ENCODE data around the gene PRR14. TPM values are rescaled to one million over a fixed set of nuclear protein-coding genes. Genes with fewer than 3 reads are reported as not detected.

The PRR14 gene
- total and polyA plus RNA-seq, 4 donors = 16.0 to 63.2 (median 52.5) TPM

GRCh38 chr16:30678586-30678970 lies 27.8 kb downstream of the PRR14 start:
- Histone ChIP-seq H3K4me1 (ENCODE audit: control insufficient read depth in 5 of 5, insufficient read depth in 5 of 5, low read length in 5 of 5) (no peaks in the 10 kb centered on the region), H3K27me3 (ENCODE audit: control insufficient read depth in 3 of 3, insufficient read depth in 3 of 3, low read length in 2 of 3) (no peaks in the 10 kb centered on the region), H3K9me3 (ENCODE audit: control insufficient read depth in 4 of 4, insufficient read depth in 3 of 4, low read length in 3 of 4) (no peaks in the 10 kb centered on the region), H3K36me3 (ENCODE audit: control insufficient read depth in 4 of 4, insufficient read depth in 4 of 4, low read length in 4 of 4) (no peaks in the 10 kb centered on the region), H3K27ac (ENCODE audit: low read depth in 1 of 2, low read length in 1 of 2) (no peak overlapping the region), H3K4me3 (no peak overlapping the region), H3K9ac (ENCODE audit: insufficient read depth in 1 of 2, low read length in 2 of 2) (no peak overlapping the region)
- no peak for DNase-seq
- 68 to 73% methylated on average over 3 of the region's 3 CpGs for WGBS, 2 donors
- no peak for ATAC-seq (ENCODE audit: insufficient read depth, low FRiP score)
- TF ChIP-seq, protein P1, sequence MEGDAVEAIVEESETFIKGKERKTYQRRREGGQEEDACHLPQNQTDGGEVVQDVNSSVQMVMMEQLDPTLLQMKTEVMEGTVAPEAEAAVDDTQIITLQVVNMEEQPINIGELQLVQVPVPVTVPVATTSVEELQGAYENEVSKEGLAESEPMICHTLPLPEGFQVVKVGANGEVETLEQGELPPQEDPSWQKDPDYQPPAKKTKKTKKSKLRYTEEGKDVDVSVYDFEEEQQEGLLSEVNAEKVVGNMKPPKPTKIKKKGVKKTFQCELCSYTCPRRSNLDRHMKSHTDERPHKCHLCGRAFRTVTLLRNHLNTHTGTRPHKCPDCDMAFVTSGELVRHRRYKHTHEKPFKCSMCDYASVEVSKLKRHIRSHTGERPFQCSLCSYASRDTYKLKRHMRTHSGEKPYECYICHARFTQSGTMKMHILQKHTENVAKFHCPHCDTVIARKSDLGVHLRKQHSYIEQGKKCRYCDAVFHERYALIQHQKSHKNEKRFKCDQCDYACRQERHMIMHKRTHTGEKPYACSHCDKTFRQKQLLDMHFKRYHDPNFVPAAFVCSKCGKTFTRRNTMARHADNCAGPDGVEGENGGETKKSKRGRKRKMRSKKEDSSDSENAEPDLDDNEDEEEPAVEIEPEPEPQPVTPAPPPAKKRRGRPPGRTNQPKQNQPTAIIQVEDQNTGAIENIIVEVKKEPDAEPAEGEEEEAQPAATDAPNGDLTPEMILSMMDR (IDR thresholded peaks at IDR 0.05; ENCODE audit: control extremely low read depth, extremely low read depth) = no peak

GRCh38 chr16:30680326-30680725 lies 29.6 kb downstream of the PRR14 start:
- ATAC-seq (ENCODE audit: insufficient read depth, low FRiP score) (no peak), DNase-seq (no peak)
- Histone ChIP-seq H3K9me3 (ENCODE audit: control insufficient read depth in 4 of 4, insufficient read depth in 3 of 4, low read length in 3 of 4) (no peaks in the 10 kb centered on the region), H3K36me3 (ENCODE audit: control insufficient read depth in 4 of 4, insufficient read depth in 4 of 4, low read length in 4 of 4) (no peaks in the 10 kb centered on the region), H3K27ac (ENCODE audit: low read depth in 1 of 2, low read length in 1 of 2) (no peak overlapping the region), H3K9ac (ENCODE audit: insufficient read depth in 1 of 2, low read length in 2 of 2) (no peak overlapping the region), H3K4me1 (ENCODE audit: control insufficient read depth in 5 of 5, insufficient read depth in 5 of 5, low read length in 5 of 5) (no peaks in the 10 kb centered on the region), H3K4me3 (no peak overlapping the region), H3K27me3 (ENCODE audit: control insufficient read depth in 3 of 3, insufficient read depth in 3 of 3, low read length in 2 of 3) (no peaks in the 10 kb centered on the region)
- TF ChIP-seq, protein P1 (IDR thresholded peaks at IDR 0.05; ENCODE audit: control extremely low read depth, extremely low read depth) = no peak
- 95% methylated on average over 3 of the region's 3 CpGs for WGBS, 2 donors

GRCh38 chr16:30688701-30689100 lies 37.9 kb downstream of the PRR14 start:
- Histone ChIP-seq H3K27me3 (ENCODE audit: control insufficient read depth in 3 of 3, insufficient read depth in 3 of 3, low read length in 2 of 3) (no peaks in the 10 kb centered on the region), H3K4me1 (ENCODE audit: control insufficient read depth in 5 of 5, insufficient read depth in 5 of 5, low read length in 5 of 5) (no peaks in the 10 kb centered on the region), H3K9ac (ENCODE audit: insufficient read depth in 1 of 2, low read length in 2 of 2) (no peak overlapping the region), H3K9me3 (ENCODE audit: control insufficient read depth in 4 of 4, insufficient read depth in 3 of 4, low read length in 3 of 4) (no peaks in the 10 kb centered on the region), H3K27ac (ENCODE audit: low read depth in 1 of 2, low read length in 1 of 2) (no peak overlapping the region), H3K4me3 (no peak overlapping the region), H3K36me3 (ENCODE audit: control insufficient read depth in 4 of 4, insufficient read depth in 4 of 4, low read length in 4 of 4) (no peaks in the 10 kb centered on the region)
- no peak for ATAC-seq (ENCODE audit: insufficient read depth, low FRiP score)
- TF ChIP-seq, protein P1 (IDR thresholded peaks at IDR 0.05; ENCODE audit: control extremely low read depth, extremely low read depth) = no peak
- 64 to 86% methylated on average over 4 of the region's 4 CpGs for WGBS, 2 donors
- peak in 1 of 3 donors; percentile 32 for DNase-seq

GRCh38 chr16:30691907-30692306 lies 41.1 kb downstream of the PRR14 start:
- H3K4me1 ChIP-seq (ENCODE audit: control insufficient read depth in 5 of 5, insufficient read depth in 5 of 5, low read length in 5 of 5) = no peaks in the 10 kb centered on the region
- no peak overlapping the region for H3K27ac ChIP-seq (ENCODE audit: low read depth in 1 of 2, low read length in 1 of 2)
- DNase-seq (no peak), ATAC-seq (ENCODE audit: insufficient read depth, low FRiP score) (no peak)
- H3K9me3 ChIP-seq (ENCODE audit: control insufficient read depth in 4 of 4, insufficient read depth in 3 of 4, low read length in 3 of 4) = no peaks in the 10 kb centered on the region
- H3K36me3 ChIP-seq (ENCODE audit: control insufficient read depth in 4 of 4, insufficient read depth in 4 of 4, low read length in 4 of 4) = no peaks in the 10 kb centered on the region
- WGBS, 2 donors = 65 to 83% methylated on average over 4 of the region's 4 CpGs
- H3K4me3 ChIP-seq = no peak overlapping the region
- TF ChIP-seq, protein P1 (IDR thresholded peaks at IDR 0.05; ENCODE audit: control extremely low read depth, extremely low read depth) = no peak
- no peaks in the 10 kb centered on the region for H3K27me3 ChIP-seq (ENCODE audit: control insufficient read depth in 3 of 3, insufficient read depth in 3 of 3, low read length in 2 of 3)
- no peak overlapping the region for H3K9ac ChIP-seq (ENCODE audit: insufficient read depth in 1 of 2, low read length in 2 of 2)

All from lung (tissue), 12 donors.